Muscle of leg (tissue), 16 donors: ENCODE data around the gene ZFPL1. TPM values are rescaled to one million over a fixed set of nuclear protein-coding genes. Genes with fewer than 3 reads are reported as not detected.

Experiments used
- DNase-seq: peaks from one replicate; pipeline ENCODE4 v3.0.0; 2013
- H3K27ac ChIP-seq: one replicate; pipeline ENCODE4 v1.5.1; 2013; ENCODE audit warnings: mild to moderate bottlenecking, low read length, control low read depth
- H3K27me3 ChIP-seq: one replicate; pipeline ENCODE4 v1.6.1; 2013; ENCODE audit warnings: low read length; ENCODE audit not compliant: control insufficient read depth, insufficient read depth
- H3K36me3 ChIP-seq: one replicate; pipeline ENCODE4 v1.6.1; 2013; ENCODE audit warnings: low read length; ENCODE audit not compliant: control insufficient read depth, insufficient read depth
- H3K4me1 ChIP-seq: one replicate; pipeline ENCODE4 v1.6.1; 2013; ENCODE audit warnings: low read length; ENCODE audit not compliant: control insufficient read depth, insufficient read depth
- H3K4me3 ChIP-seq: one replicate; pipeline ENCODE4 v1.5.1; 2013; ENCODE audit warnings: low read length, control low read depth
- H3K9me3 ChIP-seq: replicated peaks from 2 replicates; pipeline ENCODE4 v1.6.1; 2013; ENCODE audit warnings: low read depth, low read length; ENCODE audit not compliant: control insufficient read depth
- WGBS: methylation state at CpG from one replicate; pipeline ENCODE4 v1.1.5; 2013; ENCODE audit warnings: missing lambda C conversion rate; ENCODE audit not compliant: insufficient coverage; 5-methylcytosine and 5-hydroxymethylcytosine counted together
- long read RNA-seq, 11 donors: transcript quantifications; one replicate each; lab custom pipeline, GENCODE V29; 2026
- polyA plus RNA-seq, 8 donors: library from polyadenylated mRNA; unstranded; fragments of 120-200 nt; gene quantifications; one replicate each; pipeline versions ENCODE4 v1.2.1 to v1.2.3, GENCODE V29; 2013; ENCODE audit warnings: inconsistent platforms in 1 of 8, low replicate concordance in 1 of 8; ENCODE audit not compliant: insufficient read length in 8 of 8, insufficient read depth in 1 of 8
- total RNA-seq: library from RNA; stranded (reverse); fragments of 120-200 nt; gene quantifications from one replicate; pipeline ENCODE4 v1.2.4, GENCODE V29; 2013

The ZFPL1 gene
- total RNA-seq (23.2 TPM), polyA plus RNA-seq (10 to 100 TPM; 20.6 to 26.3 (median 24.0) TPM)
- long read RNA-seq, donor 1, partial matches to known transcripts, result 0 of 1 reads
- long read RNA-seq, donor 1, other reads (novel, unspliced or antisense), result 0 of 1 reads
- long read RNA-seq, donor 2, partial matches to known transcripts, result 0 of 1 reads
- long read RNA-seq, donor 2, other reads (novel, unspliced or antisense), result 0 of 1 reads
- long read RNA-seq, donor 3, transcript ZFPL1-201 (8 exons, 1,371 nt), result major isoform, 7 of 8 reads
- long read RNA-seq, donor 3, partial matches to known transcripts, result 0 of 8 reads
- long read RNA-seq, donor 3, other reads (novel, unspliced or antisense), result 0 of 8 reads
- long read RNA-seq, donor 4, partial matches to known transcripts, result 0 of 7 reads
- long read RNA-seq, donor 4, other reads (novel, unspliced or antisense), result 0 of 7 reads
- long read RNA-seq, donor 5, transcript ZFPL1-201 (8 exons, 1,371 nt), result major isoform, 11 of 19 reads
- long read RNA-seq, donor 5, partial matches to known transcripts, result 5 of 19 reads
- long read RNA-seq, donor 5, other reads (novel, unspliced or antisense), result 0 of 19 reads
- long read RNA-seq, donor 6, transcript ZFPL1-201 (8 exons, 1,371 nt), result major isoform, 7 of 12 reads
- long read RNA-seq, donor 6, partial matches to known transcripts, result 0 of 12 reads
- long read RNA-seq, donor 6, other reads (novel, unspliced or antisense), result 0 of 12 reads
- long read RNA-seq, donor 7, transcript ZFPL1-201 (8 exons, 1,371 nt), result major isoform, 5 of 7 reads
- long read RNA-seq, donor 7, partial matches to known transcripts, result 0 of 7 reads
- long read RNA-seq, donor 7, other reads (novel, unspliced or antisense), result 0 of 7 reads
- long read RNA-seq, donor 8, transcript ZFPL1-201 (8 exons, 1,371 nt), result major isoform, 7 of 8 reads
- long read RNA-seq, donor 8, partial matches to known transcripts, result 0 of 8 reads
- long read RNA-seq, donor 8, other reads (novel, unspliced or antisense), result 0 of 8 reads
- long read RNA-seq, donor 9, partial matches to known transcripts, result 0 of 4 reads
- long read RNA-seq, donor 9, other reads (novel, unspliced or antisense), result 0 of 4 reads
- long read RNA-seq, donor 10, transcript ZFPL1-201 (8 exons, 1,371 nt), result major isoform, 6 of 6 reads
- long read RNA-seq, donor 10, partial matches to known transcripts, result 0 of 6 reads
- long read RNA-seq, donor 10, other reads (novel, unspliced or antisense), result 0 of 6 reads
- long read RNA-seq, donor 11, transcript ZFPL1-201 (8 exons, 1,371 nt), result major isoform, 11 of 17 reads
- long read RNA-seq, donor 11, partial matches to known transcripts, result 6 of 17 reads
- long read RNA-seq, donor 11, other reads (novel, unspliced or antisense), result 0 of 17 reads

- Histone ChIP-seq H3K9me3 (no peaks in the 10 kb centered on the region), H3K27ac (peak within 1 kb of the TSS; percentile 98), H3K36me3 (peaks cover 57% of the 10 kb centered on the region), H3K4me1 (peaks cover 16% of the 10 kb centered on the region), H3K27me3 (no peaks in the 10 kb centered on the region), H3K4me3 (peak within 1 kb of the TSS; percentile 73)
- DNase-seq, result peak; percentile 98
- under 1% methylated on average over 77 of the region's 79 CpGs for WGBS
These were observed at the start of gene ZFPL1, which contains the start of gene CDCA5 for GRCh38 chr11:65083834-65084597. Gene ZFPL1, plus strand, starts transcription at chr11:65084222. Its CDS starts 477 bp downstream, at chr11:65084699. Gene CDCA5, minus strand, starts transcription at chr11:65084040. Its CDS starts 62 bp downstream, at chr11:65083978.

DNA sequence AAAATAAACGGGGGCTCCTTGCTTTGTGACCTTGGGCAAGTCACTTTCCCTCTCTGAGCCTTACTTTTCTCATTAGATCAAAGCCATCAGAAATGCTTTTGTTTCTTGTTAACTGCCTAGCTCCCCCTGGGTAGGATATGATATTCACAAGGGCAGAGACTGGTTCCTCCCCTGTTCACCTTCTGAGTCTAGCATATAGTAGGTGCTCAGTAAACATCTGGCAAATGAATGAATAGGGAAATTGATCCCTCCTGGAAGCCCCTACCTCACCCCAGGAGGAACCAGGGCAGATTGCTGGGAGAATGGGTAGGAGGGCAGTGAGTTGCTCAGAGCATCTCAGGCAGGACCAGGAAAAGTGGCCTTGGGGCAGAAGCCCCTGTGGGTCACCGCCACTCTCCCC lies 49.6 kb upstream of the ZFPL1 start:
- Histone ChIP-seq H3K27me3 (no peaks in the 10 kb centered on the region), H3K36me3 (peaks cover 67% of the 10 kb centered on the region)
- 85% methylated on average over 2 of the region's 2 CpGs for WGBS

DNA sequence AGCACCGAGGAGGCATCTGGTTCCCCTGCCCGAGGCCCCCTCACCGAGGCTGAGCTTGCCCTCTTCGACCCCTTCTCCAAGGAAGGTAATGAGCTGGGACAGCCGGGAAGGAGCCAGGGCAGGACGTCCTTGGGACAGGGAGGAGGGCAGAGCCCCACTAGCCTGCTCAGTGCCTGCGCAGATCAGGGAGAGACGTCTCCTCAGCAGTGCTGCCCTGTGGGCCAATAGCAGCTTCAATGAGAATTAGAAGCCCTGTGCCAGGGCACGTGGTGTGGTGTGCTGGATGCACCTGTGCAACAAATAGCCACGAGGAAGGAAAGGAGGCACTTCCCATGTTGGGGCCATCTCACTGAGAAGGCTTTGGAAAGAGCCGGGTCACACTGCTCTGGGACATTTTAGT lies 48.4 kb upstream of the ZFPL1 start:
- WGBS, result 69% methylated on average over 8 of the region's 11 CpGs
- no peak for DNase-seq
- peaks cover 70% of the 10 kb centered on the region for H3K36me3 ChIP-seq
- H3K9me3 ChIP-seq, result no peaks in the 10 kb centered on the region
- H3K4me1 ChIP-seq, result peaks cover 5% of the 10 kb centered on the region
- no peak overlapping the region for H3K27ac ChIP-seq
- H3K4me3 ChIP-seq, result no peak overlapping the region
- no peaks in the 10 kb centered on the region for H3K27me3 ChIP-seq

More for the DNA sequence above, 49.6 kb upstream of the ZFPL1 start:
- Histone ChIP-seq H3K4me1 (no peaks in the 10 kb centered on the region), H3K4me3 (no peak overlapping the region), H3K27ac (no peak overlapping the region), H3K9me3 (no peaks in the 10 kb centered on the region)
- DNase-seq, result no peak

DNA sequence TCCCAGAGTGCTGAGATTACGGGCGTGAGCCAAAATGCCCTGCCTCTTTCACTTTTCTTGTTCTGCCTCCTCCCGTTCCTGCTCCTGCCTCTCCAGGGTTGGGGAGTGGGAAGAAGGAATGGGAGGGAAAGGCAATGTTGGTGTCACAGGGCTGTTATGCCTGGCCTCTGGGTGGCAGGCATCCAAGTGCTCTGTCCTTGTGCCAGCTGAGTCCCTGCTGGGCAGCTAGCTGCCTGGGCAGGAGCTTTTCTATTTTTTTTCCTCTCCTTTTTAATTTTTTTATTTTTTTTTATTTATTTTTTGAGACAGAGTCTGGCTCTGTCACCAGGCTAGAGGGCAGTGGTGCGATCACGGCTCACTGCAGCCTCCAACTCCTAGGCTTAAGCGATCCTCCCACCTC lies 47.1 kb upstream of the ZFPL1 start:
- no peaks in the 10 kb centered on the region for H3K9me3 ChIP-seq
- no CpG with 5 or more reads among the region's 6 CpGs for WGBS
- peak; percentile 38 for DNase-seq
- no peak overlapping the region for H3K27ac ChIP-seq
- H3K4me3 ChIP-seq, result no peak overlapping the region
- peaks cover 9% of the 10 kb centered on the region for H3K4me1 ChIP-seq
- H3K27me3 ChIP-seq, result no peaks in the 10 kb centered on the region
- H3K36me3 ChIP-seq, result peaks cover 60% of the 10 kb centered on the region

- H3K4me1 ChIP-seq, result peaks cover 31% of the 10 kb centered on the region
- peaks cover 57% of the 10 kb centered on the region for H3K36me3 ChIP-seq
- no peak for DNase-seq
- no peaks in the 10 kb centered on the region for H3K27me3 ChIP-seq
- H3K4me3 ChIP-seq, result peak overlapping the region; percentile 81
- WGBS, result 0% methylated on average over 4 of the region's 7 CpGs
- H3K9me3 ChIP-seq, result no peaks in the 10 kb centered on the region
- peak overlapping the region; percentile 99 for H3K27ac ChIP-seq
These were observed 43.5 kb upstream of the ZFPL1 start for GRCh38 chr11:65040520-65040846.

DNA sequence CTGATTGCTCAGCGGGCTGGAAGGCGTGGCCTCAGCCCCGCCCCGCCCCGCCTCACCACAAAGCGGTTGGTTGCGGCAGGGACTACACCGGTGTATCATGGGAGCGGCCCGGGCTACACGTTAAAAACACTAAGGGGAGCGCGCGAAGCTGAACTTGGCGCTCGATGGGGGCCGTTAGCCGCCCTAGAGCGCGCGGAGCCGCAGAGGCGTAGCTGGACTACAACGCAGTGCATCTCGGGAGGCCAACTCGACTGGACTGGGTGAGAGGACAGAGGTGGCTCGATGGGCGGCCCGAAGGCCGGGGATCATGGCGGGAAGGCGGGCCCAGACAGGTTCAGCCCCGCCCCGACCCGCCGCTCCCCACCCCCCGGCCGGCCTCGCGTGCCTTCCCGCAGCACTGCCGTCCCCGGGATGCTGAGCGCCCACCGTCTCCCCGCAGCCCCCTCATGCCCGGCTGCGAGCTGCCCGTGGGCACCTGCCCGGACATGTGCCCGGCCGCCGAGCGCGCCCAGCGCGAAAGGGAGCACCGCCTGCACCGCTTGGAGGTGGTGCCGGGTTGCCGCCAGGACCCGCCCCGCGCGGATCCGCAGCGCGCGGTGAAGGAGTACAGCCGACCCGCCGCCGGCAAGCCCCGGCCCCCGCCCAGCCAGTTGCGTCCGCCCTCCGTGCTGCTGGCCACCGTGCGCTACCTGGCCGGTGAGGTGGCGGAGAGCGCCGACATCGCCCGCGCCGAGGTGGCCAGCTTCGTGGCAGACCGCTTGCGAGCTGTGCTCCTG lies 43.0 kb upstream of the ZFPL1 start, which contains the start of gene SAC3D1:
Gene SAC3D1 (plus strand): TSS at position 364 of the 776 bp plus-strand sequence. CDS start 83 bp downstream, at position 447.
- peaks cover 57% of the 10 kb centered on the region for H3K36me3 ChIP-seq
- peak; percentile 96 for DNase-seq

DNA sequence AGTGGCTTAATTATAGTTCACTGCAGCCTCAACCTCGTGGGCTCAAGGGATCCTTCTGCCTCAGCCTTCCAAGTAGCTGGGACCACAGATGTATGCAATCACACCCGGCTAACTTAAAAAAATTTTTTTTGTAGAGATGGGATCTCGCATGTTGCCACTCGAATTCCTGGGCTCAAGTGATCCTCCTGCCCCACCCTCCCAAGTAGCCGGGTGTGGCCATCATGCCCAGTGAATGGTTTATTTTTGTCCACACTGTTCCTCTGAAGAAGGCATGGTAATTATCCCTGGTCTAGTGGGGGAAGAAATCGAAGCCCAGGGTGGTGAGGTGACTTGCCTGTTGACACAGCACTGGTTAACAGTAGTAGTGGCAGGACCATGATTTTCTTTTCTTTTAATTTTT lies 41.1 kb upstream of the ZFPL1 start:
- Histone ChIP-seq H3K4me1 (peaks cover 39% of the 10 kb centered on the region), H3K9me3 (no peaks in the 10 kb centered on the region), H3K27me3 (no peaks in the 10 kb centered on the region), H3K36me3 (peaks cover 49% of the 10 kb centered on the region), H3K4me3 (no peak overlapping the region), H3K27ac (no peak overlapping the region)
- WGBS, result 80% methylated on average over 1 of the region's 6 CpGs
- no peak for DNase-seq

More for the DNA sequence above, 43.0 kb upstream of the ZFPL1 start, which contains the start of gene SAC3D1:
- Histone ChIP-seq H3K27me3 (no peaks in the 10 kb centered on the region), H3K27ac (peak within 1 kb of the TSS; percentile 99), H3K4me1 (peaks cover 31% of the 10 kb centered on the region), H3K9me3 (no peaks in the 10 kb centered on the region), H3K4me3 (peak within 1 kb of the TSS; percentile 81)
- under 1% methylated on average over 86 of the region's 91 CpGs for WGBS

GRCh38 chr11:65043881-65044501 lies 40.0 kb upstream of the ZFPL1 start:
- Histone ChIP-seq H3K9me3 (no peaks in the 10 kb centered on the region), H3K27me3 (peaks cover 4% of the 10 kb centered on the region), H3K27ac (peak overlapping the region; percentile 32), H3K36me3 (peaks cover 40% of the 10 kb centered on the region), H3K4me1 (peaks cover 44% of the 10 kb centered on the region), H3K4me3 (no peak overlapping the region)
- WGBS, result 84% methylated on average over 18 of the region's 23 CpGs
- peak; percentile 90 for DNase-seq
